Measurements from ENCODE around the gene S100A8.
"Not testable (repeated sequence)": the region's sequence is repeated elsewhere in the genome, so short reads cannot be mapped to it uniquely, and the experiment has no call there.

S100A8 gene

GRCh38 chr1:153360592-153361479 is 30.0 kb downstream of the S100A8 start:
- no peak for DNase-seq

GRCh38 chr1:153360190-153360589 is 30.7 kb downstream of the S100A8 start:
- no peak for DNase-seq

GRCh38 chr1:153359241-153359640 is 31.6 kb downstream of the S100A8 start:
- no peak for DNase-seq

- DNase-seq: no peak
These were observed 32.2 kb downstream of the S100A8 start for GRCh38 chr1:153358691-153358975.

GRCh38 chr1:153357853-153358690 is 32.8 kb downstream of the S100A8 start, which contains the start of gene S100A9:
TSS of gene S100A9 (plus strand) at chr1:153357854. CDS start at chr1:153358284, 430 bp downstream.
- DNase-seq: no peak

GRCh38 chr1:153357076-153357852 is 33.6 kb downstream of the S100A8 start:
- DNase-seq: peak in 1 of 3 experiments; percentile 9

GRCh38 chr1:153356392-153357075 is 34.3 kb downstream of the S100A8 start:
- no peak for DNase-seq

GRCh38 chr1:153355445-153356071 is 35.3 kb downstream of the S100A8 start:
- peak; percentile 43 to 81 (median 66) for DNase-seq

GRCh38 chr1:153354515-153355193 is 36.2 kb downstream of the S100A8 start:
- no peak for DNase-seq

- DNase-seq: peak in 2 of 3 experiments; percentile 60 to 69
These were observed 37.5 kb downstream of the S100A8 start for GRCh38 chr1:153353226-153353947.

- peak; percentile 68 to 89 (median 88) for DNase-seq
These were observed 38.4 kb downstream of the S100A8 start for GRCh38 chr1:153352523-153352922.

GRCh38 chr1:153350321-153350957 is 40.4 kb downstream of the S100A8 start:
- no peak for DNase-seq

- DNase-seq: no peak
These were observed 41.2 kb downstream of the S100A8 start for GRCh38 chr1:153349363-153350320.

GRCh38 chr1:153348511-153349362 is 42.1 kb downstream of the S100A8 start, which contains the start of gene PGLYRP4:
TSS of gene PGLYRP4 (minus strand) at chr1:153348841. CDS start at chr1:153347932, 909 bp downstream.
- DNase-seq: no peak

GRCh38 chr1:153347856-153348255 is 43.0 kb downstream of the S100A8 start:
- peak in 1 of 3 experiments; percentile 49 for DNase-seq

- DNase-seq: not testable (repeated sequence)
These were observed 43.8 kb downstream of the S100A8 start for GRCh38 chr1:153347049-153347448.

- DNase-seq: peak in 1 of 3 experiments; percentile 100
These were observed 44.7 kb downstream of the S100A8 start for GRCh38 chr1:153346077-153346723.

Measured in NCI-H1417 (cell line).